Kidney epithelial cell (primary cell): Measurements from ENCODE around the gene KNDC1. TPM values are rescaled to one million over a fixed set of nuclear protein-coding genes. Genes with fewer than 3 reads are reported as not detected.

Experiments used
- DNase-seq: peaks from one replicate; pipeline ENCODE4 v3.0.0-alpha.2; 2010; ENCODE audit warnings: low read depth
- H3K27me3 ChIP-seq: 2 replicates; pipeline ENCODE4 v1.6.0; 2011; ENCODE audit warnings: low read length; ENCODE audit not compliant: control insufficient read depth, insufficient read depth
- H3K36me3 ChIP-seq: 2 replicates; pipeline ENCODE4 v1.5.1; 2011; ENCODE audit warnings: low read length; ENCODE audit not compliant: control insufficient read depth, insufficient read depth
- H3K4me3 ChIP-seq: 2 replicates; pipeline ENCODE4 v1.5.1; 2011; ENCODE audit warnings: low read depth, mild to moderate bottlenecking, control low read depth, low read length
- total RNA-seq: library from RNA; depleted of rRNA; stranded (reverse); fragments of >200 nt; gene quantifications from 2 replicates; pipeline ENCODE4 v1.2.3, GENCODE V29; 2015
- TF ChIP-seq, protein P1 (sequence below): IDR thresholded peaks from 2 replicates; pipeline ENCODE4 v1.5.1; 2011; ENCODE audit warnings: mild to moderate bottlenecking, moderate library complexity, low read length, control low read depth, inconsistent platforms; ENCODE audit not compliant: insufficient read depth, poor library complexity, severe bottlenecking

The KNDC1 gene
- total RNA-seq, 1 donor from 2014 or later, result 0.13 TPM

DNA sequence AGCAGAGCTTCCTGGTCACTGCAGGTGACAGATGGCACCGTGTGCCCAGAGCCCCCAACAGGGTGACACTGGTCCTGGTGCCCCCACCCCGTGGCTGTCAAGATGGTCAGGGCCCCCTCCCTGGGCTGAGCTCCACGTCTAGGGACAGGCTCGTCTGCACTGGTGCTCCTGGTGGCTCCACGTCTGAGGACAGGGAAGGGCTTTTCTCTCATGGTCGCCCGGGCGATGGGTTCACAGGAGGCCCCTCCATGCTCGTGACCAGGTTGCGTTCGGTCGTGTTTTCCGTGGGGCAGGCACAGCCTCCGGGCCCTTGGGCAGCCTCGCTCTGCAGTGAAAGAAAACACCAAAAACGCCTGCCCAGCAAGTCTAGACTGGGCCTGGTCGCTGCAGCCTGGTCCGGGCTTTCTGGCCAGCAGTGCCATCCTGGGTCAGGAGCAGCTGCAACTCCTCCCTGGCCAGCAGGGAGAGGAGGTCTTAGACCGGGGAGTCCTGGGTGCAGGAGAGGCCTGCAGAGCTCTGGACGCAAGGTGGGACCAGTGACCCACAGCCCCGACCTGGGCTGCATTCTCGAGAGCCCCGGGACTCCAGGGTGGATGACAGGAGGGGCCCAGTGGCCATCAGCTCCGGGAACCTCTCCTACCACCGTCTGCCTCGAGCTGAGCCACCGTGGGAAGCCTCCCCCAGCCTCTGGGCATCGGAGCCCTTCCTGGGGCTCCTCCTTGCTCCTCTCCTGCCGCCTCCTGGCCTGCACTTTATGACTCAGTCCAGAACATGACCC, 42.1 kb downstream of the KNDC1 start:
- no peak for DNase-seq
- TF ChIP-seq, protein P1, sequence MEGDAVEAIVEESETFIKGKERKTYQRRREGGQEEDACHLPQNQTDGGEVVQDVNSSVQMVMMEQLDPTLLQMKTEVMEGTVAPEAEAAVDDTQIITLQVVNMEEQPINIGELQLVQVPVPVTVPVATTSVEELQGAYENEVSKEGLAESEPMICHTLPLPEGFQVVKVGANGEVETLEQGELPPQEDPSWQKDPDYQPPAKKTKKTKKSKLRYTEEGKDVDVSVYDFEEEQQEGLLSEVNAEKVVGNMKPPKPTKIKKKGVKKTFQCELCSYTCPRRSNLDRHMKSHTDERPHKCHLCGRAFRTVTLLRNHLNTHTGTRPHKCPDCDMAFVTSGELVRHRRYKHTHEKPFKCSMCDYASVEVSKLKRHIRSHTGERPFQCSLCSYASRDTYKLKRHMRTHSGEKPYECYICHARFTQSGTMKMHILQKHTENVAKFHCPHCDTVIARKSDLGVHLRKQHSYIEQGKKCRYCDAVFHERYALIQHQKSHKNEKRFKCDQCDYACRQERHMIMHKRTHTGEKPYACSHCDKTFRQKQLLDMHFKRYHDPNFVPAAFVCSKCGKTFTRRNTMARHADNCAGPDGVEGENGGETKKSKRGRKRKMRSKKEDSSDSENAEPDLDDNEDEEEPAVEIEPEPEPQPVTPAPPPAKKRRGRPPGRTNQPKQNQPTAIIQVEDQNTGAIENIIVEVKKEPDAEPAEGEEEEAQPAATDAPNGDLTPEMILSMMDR, result no peak
- no peak overlapping the region for H3K4me3 ChIP-seq
- H3K36me3 ChIP-seq, result no peaks in the 10 kb centered on the region
- H3K27me3 ChIP-seq, result peaks cover 11% of the 10 kb centered on the region

DNA sequence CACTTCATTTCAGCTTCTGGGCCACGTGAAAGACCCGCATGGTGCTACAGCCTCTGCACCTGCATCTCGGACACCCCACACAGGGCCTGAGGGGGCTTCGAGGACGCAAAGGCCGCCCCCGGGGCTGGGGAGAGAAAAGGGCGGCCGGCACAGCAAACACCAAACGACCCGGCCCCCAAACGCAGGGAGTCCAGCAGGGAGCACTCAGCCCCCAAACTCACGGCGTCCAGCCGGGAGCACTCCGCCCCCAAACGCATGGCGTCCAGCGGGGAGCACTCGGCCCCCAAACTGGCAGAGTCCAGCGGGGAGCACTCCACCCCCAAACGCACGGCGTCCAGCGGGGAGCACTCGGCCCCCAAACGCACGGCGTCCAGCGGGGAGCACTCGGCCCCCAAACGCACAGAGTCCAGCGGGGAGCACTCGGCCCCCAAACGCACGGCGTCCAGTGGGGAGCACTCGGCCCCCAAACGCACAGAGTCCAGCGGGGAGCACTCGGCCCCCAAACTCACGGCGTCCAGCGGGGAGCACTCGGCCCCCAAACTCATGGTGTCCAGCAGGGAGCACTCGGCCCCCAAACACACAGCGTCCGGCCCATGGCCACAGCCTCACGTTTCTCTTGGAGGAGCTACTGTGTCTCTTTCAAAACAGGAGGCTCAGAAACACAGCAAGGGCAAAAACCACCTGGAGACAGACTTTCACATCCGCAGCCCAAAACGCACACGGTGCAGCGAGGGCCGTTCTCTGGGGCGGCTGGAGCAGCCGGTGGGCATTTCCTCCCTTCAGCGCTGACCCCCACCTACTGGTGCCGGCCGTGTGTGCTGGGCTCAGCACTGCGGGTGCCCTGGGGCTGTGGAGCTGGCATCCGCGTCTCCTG, 43.0 kb downstream of the KNDC1 start:
- no peak for DNase-seq
- H3K36me3 ChIP-seq, result no peaks in the 10 kb centered on the region
- peaks cover 11% of the 10 kb centered on the region for H3K27me3 ChIP-seq
- H3K4me3 ChIP-seq, result no peak overlapping the region
- TF ChIP-seq, protein P1, result no peak

DNA sequence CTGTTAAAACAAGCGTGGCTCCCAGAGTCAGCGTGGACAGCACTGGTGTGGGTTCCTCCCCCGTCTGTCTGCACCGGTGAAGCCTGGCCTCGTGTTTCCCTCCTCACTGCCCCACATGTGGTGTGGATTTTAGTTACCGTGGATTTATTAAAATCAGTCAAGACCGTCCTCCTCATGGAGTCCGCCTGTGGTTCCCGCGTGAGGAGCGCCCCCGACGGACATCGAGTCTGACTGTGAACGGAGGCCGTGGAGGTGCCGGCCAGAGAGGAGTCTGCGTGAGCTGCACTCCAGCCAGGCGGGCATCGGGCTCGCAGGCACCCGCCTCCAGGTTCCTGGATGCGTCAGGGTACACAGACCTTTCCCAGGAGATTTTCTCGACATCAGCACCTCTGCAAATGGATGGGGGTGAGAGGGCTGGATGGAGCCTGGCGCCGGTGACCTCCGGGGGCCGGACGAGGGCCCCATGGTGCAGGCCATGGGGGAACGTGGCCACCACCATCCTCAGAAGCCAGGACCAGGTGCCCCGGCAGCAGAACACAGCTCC, 43.7 kb downstream of the KNDC1 start:
- no peaks in the 10 kb centered on the region for H3K36me3 ChIP-seq
- no peak for DNase-seq
- H3K4me3 ChIP-seq, result no peak overlapping the region
- H3K27me3 ChIP-seq, result peaks cover 11% of the 10 kb centered on the region
- TF ChIP-seq, protein P1, result no peak

DNA sequence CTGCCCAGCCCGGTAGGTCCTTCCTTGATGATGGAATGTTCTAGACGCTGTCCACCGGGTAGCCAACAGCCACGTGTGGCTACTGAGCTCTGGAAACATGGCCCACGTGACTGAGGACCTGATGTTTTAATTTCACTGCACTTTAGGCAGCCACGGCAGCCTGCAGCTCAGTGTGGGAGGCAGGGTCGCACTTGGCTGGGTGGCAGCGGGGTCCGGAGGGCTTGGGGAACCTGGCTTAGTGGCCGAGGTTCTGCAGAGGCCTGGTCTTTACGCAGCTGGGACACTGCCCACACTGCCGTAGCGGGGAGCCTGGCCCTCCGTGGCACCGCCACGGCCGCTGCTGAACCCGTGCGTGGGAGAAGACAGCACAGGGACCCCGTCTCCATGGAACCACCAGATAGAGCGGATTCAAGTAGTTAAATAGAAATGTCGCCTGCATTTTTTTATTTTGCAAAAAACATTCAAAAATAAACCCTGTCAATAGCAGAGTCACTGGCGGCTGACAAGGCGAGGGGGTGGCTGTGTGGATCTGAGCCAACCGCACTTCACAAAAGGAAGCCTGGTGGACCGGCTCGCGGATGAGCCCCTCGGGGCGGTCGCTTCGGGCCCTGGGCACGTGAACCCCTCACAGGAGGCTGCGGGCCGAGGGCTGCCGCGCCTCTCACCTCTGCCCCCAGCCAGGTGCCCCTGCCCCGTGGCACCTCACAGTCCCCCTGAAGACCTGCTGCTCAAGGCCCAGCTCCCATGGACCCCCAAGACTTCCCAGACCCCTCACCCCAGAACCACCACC, 44.4 kb downstream of the KNDC1 start:
- DNase-seq, result no peak
- H3K27me3 ChIP-seq, result peaks cover 11% of the 10 kb centered on the region
- TF ChIP-seq, protein P1, result no peak
- no peaks in the 10 kb centered on the region for H3K36me3 ChIP-seq
- no peak overlapping the region for H3K4me3 ChIP-seq

DNA sequence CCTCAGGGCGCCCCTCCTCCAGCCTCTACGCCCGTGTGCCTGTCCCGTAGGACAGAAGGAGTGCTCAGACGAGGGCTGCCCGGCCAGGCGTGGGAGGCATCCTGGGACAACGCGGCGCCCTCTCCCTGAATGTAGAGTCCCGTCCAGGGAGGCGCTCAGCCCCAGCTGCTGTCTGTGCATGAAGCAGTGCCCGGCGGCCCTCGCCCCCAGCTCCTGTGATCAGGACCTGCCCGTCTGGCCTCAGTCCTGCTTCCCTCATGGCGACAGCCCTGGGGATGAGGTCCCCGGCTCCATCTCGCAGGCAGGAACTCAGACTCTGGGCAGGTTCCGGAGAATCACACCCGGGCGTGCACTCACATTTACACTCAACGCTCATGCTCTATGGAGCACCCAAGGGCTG, 45.1 kb downstream of the KNDC1 start:
- TF ChIP-seq, protein P1, result no peak
- Histone ChIP-seq H3K36me3 (no peaks in the 10 kb centered on the region), H3K27me3 (peaks cover 11% of the 10 kb centered on the region), H3K4me3 (no peak overlapping the region)
- no peak for DNase-seq
